Liver (tissue), 9 donors: ENCODE data around the gene ZC3HAV1. TPM values are rescaled to one million over a fixed set of nuclear protein-coding genes. Genes with fewer than 3 reads are reported as not detected.

Experiments used
- DNase-seq: peaks from one replicate; pipeline ENCODE4 v3.0.0-alpha.2; 2017; ENCODE audit warnings: low spot score
- H3K27ac ChIP-seq, 2 donors: one replicate each; pipeline ENCODE4 v1.7.0; 2013; ENCODE audit warnings: inconsistent platforms in 2 of 2, low read length in 2 of 2, control low read depth in 1 of 2, low read depth in 1 of 2, mild to moderate bottlenecking in 1 of 2
- H3K27me3 ChIP-seq, 4 donors: one replicate each; pipeline versions ENCODE4 v1.6.1 to v1.7.0; 2013; ENCODE audit warnings: low read length in 3 of 4, inconsistent platforms in 1 of 4, mild to moderate bottlenecking in 1 of 4, moderate library complexity in 1 of 4; ENCODE audit not compliant: control insufficient read depth in 4 of 4, insufficient read depth in 4 of 4
- H3K36me3 ChIP-seq, 4 donors: one replicate each; pipeline versions ENCODE4 v1.6.1 to v1.7.0; 2013; ENCODE audit warnings: low read length in 3 of 4, mild to moderate bottlenecking in 3 of 4, low read depth in 1 of 4, moderate library complexity in 1 of 4; ENCODE audit not compliant: control insufficient read depth in 4 of 4, insufficient read depth in 3 of 4
- H3K4me1 ChIP-seq, 4 donors: one replicate each; pipeline versions ENCODE4 v1.6.1 to v1.7.0; 2013; ENCODE audit warnings: low read length in 3 of 4, mild to moderate bottlenecking in 3 of 4, moderate library complexity in 1 of 4; ENCODE audit not compliant: control insufficient read depth in 4 of 4, insufficient read depth in 4 of 4
- H3K4me3 ChIP-seq, 3 donors: one replicate each; pipeline versions ENCODE4 v1.6.1 to v1.7.0; 2013; ENCODE audit warnings: low read length in 3 of 3, control low read depth in 1 of 3, low read depth in 1 of 3, mild to moderate bottlenecking in 1 of 3
- H3K9ac ChIP-seq, 2 donors: one replicate each; pipeline ENCODE4 v1.7.0; 2013; ENCODE audit warnings: low read length in 2 of 2, mild to moderate bottlenecking in 2 of 2, moderate library complexity in 2 of 2, control low read depth in 1 of 2, low read depth in 1 of 2
- H3K9me3 ChIP-seq, 4 donors: one replicate each; pipeline versions ENCODE4 v1.6.1 to v1.7.0; 2013; ENCODE audit warnings: low read length in 3 of 4; ENCODE audit not compliant: control insufficient read depth in 4 of 4
- EGR1 ChIP-seq, 2 donors: IDR thresholded peaks; 2 replicates each; pipeline ENCODE4 v1.6.1; 2016 to 2018; ENCODE audit warnings: antibody characterized with exemption in 2 of 2, low read depth in 2 of 2
- FOXA1 ChIP-seq: IDR thresholded peaks from 2 replicates; pipeline ENCODE4 v1.6.1; 2016; ENCODE audit warnings: antibody characterized with exemption
- FOXA2 ChIP-seq: IDR thresholded peaks from 2 replicates; pipeline ENCODE4 v1.6.1; 2016; ENCODE audit warnings: antibody characterized with exemption
- GABPA ChIP-seq, 2 donors: IDR thresholded peaks in 1 of 2; conservative IDR thresholded peaks in 1 of 2; 2 replicates each; pipeline ENCODE4 v1.6.1; 2016; ENCODE audit warnings: antibody characterized with exemption in 2 of 2, mild to moderate bottlenecking in 1 of 2, moderate library complexity in 1 of 2
- HNF4A ChIP-seq, 2 donors: conservative IDR thresholded peaks; 2 replicates each; pipeline ENCODE4 v1.6.1; 2016; ENCODE audit warnings: antibody characterized with exemption in 2 of 2, mild to moderate bottlenecking in 2 of 2
- JUND ChIP-seq, 2 donors: IDR thresholded peaks; 2 replicates each; pipeline ENCODE4 v1.6.1; 2016; ENCODE audit warnings: antibody characterized with exemption in 2 of 2
- NR2F2 ChIP-seq: IDR thresholded peaks from 2 replicates; pipeline ENCODE4 v1.6.1; 2016; ENCODE audit warnings: antibody characterized with exemption
- RAD21 ChIP-seq, 2 donors: IDR thresholded peaks; 2 replicates each; pipeline ENCODE4 v1.6.1; 2016; ENCODE audit warnings: antibody characterized with exemption in 2 of 2, mild to moderate bottlenecking in 2 of 2
- SP1 ChIP-seq: IDR thresholded peaks from 2 replicates; pipeline ENCODE4 v1.6.1; 2018; ENCODE audit warnings: antibody characterized with exemption, mild to moderate bottlenecking
- TAF1 ChIP-seq: conservative IDR thresholded peaks from 2 replicates; pipeline ENCODE4 v1.6.1; 2016; ENCODE audit warnings: antibody characterized with exemption, mild to moderate bottlenecking
- YY1 ChIP-seq: IDR thresholded peaks from 2 replicates; pipeline ENCODE4 v1.6.1; 2016; ENCODE audit warnings: antibody characterized with exemption, mild to moderate bottlenecking
- WGBS: extraction: QIAGEN DNeasy Blood & Tissue Kit; methylation state at CpG from one replicate; pipeline ENCODE4 v1.1.7; 2013; 5-methylcytosine and 5-hydroxymethylcytosine counted together
- polyA plus RNA-seq, 2 donors: library from polyadenylated mRNA; stranded (reverse) in 1 of 2; unstranded in 1 of 2; fragments of 200-250 nt in 1 of 2; fragments of >200 nt in 1 of 2; fragmentation: Nextera tagmentation in 1 of 2; extraction: Ambion mirVana in 1 of 2; gene quantifications; one replicate each; pipeline versions ENCODE4 v1.2.1 to v1.2.3, GENCODE V29; 2013 to 2015
- total RNA-seq, 2 donors: library from RNA; depleted of rRNA; stranded (reverse); fragments of >200 nt; gene quantifications; one replicate each; pipeline ENCODE4 v1.2.3, GENCODE V29; 2014
- TF ChIP-seq, protein P1 (sequence below): IDR thresholded peaks from 2 replicates; pipeline ENCODE4 v1.6.1; 2016; ENCODE audit warnings: antibody characterized with exemption
- TF ChIP-seq, protein P2 (sequence below): IDR thresholded peaks from 2 replicates; pipeline ENCODE4 v1.6.1; 2016; ENCODE audit warnings: antibody characterized with exemption
- TF ChIP-seq, protein P3 (sequence below): IDR thresholded peaks from 2 replicates; pipeline ENCODE4 v1.6.1; 2016; ENCODE audit warnings: antibody characterized with exemption, mild to moderate bottlenecking
- TF ChIP-seq, protein P4 (sequence below): fragments of 150-350 bp; IDR thresholded peaks from 2 replicates; pipeline ENCODE4 v1.5.1; 2017; ENCODE audit warnings: improper control_type of control experiment, low read depth, low read length; ENCODE audit not compliant: missing input control
- TF ChIP-seq, protein P5 (sequence below): IDR thresholded peaks from 2 replicates; pipeline ENCODE4 v1.6.1; 2016; ENCODE audit warnings: antibody characterized with exemption
- donor health status: healthy.
- donor health status: healthy.
- donor health status: healthy.
- donor health status: healthy.
- donor health status: healthy.

The ZC3HAV1 gene
- total and polyA plus RNA-seq, 4 donors, result 6.6 to 40.5 (median 16.5) TPM

DNA sequence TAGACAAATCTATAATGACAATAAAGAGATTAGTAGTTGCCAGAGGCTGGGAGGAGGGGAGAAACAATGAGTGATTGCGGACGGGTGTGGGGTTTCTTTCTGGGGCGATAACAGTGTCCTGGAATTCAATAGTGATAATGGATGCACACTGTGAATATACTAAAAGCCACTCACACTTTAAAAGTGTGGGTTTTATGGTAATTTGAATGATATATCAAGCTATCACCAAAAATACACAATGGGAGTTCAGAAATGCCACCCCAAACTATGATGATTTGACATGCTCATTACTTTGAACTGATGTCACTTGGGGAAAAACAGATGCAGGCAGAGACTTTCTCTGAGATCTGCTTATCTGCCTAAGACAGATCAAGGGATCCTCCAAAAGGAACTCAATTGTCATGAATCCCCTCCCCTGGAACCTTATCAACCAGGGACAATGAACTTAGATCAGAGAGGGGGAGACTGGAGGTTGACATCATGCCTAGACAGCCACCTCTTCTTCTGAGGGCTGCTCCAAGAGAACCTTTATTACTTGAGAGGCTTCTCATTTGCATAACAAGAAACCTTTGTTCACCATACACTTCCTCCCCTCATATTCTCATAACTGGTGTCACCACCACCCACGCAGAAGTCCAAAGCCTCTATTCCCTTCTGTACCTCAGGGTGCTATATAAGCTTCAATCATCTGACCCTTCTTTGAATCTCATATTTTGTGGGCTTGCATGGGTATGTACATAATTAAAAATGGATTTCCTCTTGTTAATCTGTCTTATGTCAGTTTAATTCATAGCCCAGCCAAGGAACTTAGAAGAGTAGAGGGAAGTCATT is 14.8 kb upstream of the ZC3HAV1 start:
- Histone ChIP-seq H3K36me3 (no peaks in the 10 kb centered on the region), H3K9ac (no peak overlapping the region), H3K27ac (no peak overlapping the region), H3K9me3 (no peaks in the 10 kb centered on the region), H3K4me3 (no peak overlapping the region), H3K27me3 (peaks cover 0 to 4% (median 0%) of the 10 kb centered on the region in 4 donors), H3K4me1 (no peaks in the 10 kb centered on the region)
- WGBS, result 79% methylated on average over 4 of the region's 4 CpGs
- DNase-seq, result no peak
- TF ChIP-seq, protein P1, sequence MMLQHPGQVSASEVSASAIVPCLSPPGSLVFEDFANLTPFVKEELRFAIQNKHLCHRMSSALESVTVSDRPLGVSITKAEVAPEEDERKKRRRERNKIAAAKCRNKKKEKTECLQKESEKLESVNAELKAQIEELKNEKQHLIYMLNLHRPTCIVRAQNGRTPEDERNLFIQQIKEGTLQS, result no peak
- TF ChIP-seq FOXA2 (no peak), FOXA1 (no peak), GABPA (IDR thresholded peaks at IDR 0.05 in 1 of 2, conservative IDR thresholded peaks at IDR 0.05 in 1 of 2) (no peak), TAF1 (no peak), NR2F2 (no peak), SP1 (no peak), YY1 (no peak), RAD21 (IDR thresholded peaks at IDR 0.05) (no peak), JUND (IDR thresholded peaks at IDR 0.05) (no peak), HNF4A (conservative IDR thresholded peaks at IDR 0.05) (no peak), EGR1 (IDR thresholded peaks at IDR 0.05; ENCODE audit: low read depth in 2 of 2) (no peak)
- TF ChIP-seq, protein P2, sequence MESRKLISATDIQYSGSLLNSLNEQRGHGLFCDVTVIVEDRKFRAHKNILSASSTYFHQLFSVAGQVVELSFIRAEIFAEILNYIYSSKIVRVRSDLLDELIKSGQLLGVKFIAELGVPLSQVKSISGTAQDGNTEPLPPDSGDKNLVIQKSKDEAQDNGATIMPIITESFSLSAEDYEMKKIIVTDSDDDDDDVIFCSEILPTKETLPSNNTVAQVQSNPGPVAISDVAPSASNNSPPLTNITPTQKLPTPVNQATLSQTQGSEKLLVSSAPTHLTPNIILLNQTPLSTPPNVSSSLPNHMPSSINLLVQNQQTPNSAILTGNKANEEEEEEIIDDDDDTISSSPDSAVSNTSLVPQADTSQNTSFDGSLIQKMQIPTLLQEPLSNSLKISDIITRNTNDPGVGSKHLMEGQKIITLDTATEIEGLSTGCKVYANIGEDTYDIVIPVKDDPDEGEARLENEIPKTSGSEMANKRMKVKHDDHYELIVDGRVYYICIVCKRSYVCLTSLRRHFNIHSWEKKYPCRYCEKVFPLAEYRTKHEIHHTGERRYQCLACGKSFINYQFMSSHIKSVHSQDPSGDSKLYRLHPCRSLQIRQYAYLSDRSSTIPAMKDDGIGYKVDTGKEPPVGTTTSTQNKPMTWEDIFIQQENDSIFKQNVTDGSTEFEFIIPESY, result no peak
- TF ChIP-seq, protein P3, sequence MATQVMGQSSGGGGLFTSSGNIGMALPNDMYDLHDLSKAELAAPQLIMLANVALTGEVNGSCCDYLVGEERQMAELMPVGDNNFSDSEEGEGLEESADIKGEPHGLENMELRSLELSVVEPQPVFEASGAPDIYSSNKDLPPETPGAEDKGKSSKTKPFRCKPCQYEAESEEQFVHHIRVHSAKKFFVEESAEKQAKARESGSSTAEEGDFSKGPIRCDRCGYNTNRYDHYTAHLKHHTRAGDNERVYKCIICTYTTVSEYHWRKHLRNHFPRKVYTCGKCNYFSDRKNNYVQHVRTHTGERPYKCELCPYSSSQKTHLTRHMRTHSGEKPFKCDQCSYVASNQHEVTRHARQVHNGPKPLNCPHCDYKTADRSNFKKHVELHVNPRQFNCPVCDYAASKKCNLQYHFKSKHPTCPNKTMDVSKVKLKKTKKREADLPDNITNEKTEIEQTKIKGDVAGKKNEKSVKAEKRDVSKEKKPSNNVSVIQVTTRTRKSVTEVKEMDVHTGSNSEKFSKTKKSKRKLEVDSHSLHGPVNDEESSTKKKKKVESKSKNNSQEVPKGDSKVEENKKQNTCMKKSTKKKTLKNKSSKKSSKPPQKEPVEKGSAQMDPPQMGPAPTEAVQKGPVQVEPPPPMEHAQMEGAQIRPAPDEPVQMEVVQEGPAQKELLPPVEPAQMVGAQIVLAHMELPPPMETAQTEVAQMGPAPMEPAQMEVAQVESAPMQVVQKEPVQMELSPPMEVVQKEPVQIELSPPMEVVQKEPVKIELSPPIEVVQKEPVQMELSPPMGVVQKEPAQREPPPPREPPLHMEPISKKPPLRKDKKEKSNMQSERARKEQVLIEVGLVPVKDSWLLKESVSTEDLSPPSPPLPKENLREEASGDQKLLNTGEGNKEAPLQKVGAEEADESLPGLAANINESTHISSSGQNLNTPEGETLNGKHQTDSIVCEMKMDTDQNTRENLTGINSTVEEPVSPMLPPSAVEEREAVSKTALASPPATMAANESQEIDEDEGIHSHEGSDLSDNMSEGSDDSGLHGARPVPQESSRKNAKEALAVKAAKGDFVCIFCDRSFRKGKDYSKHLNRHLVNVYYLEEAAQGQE, result no peak
- TF ChIP-seq, protein P4, sequence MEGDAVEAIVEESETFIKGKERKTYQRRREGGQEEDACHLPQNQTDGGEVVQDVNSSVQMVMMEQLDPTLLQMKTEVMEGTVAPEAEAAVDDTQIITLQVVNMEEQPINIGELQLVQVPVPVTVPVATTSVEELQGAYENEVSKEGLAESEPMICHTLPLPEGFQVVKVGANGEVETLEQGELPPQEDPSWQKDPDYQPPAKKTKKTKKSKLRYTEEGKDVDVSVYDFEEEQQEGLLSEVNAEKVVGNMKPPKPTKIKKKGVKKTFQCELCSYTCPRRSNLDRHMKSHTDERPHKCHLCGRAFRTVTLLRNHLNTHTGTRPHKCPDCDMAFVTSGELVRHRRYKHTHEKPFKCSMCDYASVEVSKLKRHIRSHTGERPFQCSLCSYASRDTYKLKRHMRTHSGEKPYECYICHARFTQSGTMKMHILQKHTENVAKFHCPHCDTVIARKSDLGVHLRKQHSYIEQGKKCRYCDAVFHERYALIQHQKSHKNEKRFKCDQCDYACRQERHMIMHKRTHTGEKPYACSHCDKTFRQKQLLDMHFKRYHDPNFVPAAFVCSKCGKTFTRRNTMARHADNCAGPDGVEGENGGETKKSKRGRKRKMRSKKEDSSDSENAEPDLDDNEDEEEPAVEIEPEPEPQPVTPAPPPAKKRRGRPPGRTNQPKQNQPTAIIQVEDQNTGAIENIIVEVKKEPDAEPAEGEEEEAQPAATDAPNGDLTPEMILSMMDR, result no peak
- TF ChIP-seq, protein P5, sequence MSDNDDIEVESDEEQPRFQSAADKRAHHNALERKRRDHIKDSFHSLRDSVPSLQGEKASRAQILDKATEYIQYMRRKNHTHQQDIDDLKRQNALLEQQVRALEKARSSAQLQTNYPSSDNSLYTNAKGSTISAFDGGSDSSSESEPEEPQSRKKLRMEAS, result no peak
